CD4-positive, alpha-beta T cell (primary cell): ENCODE measurements around the gene CHRM5. TPM values are rescaled to one million over a fixed set of nuclear protein-coding genes. Genes with fewer than 3 reads are reported as not detected.

ENCODE experiments used
- ATAC-seq: fragments of 200-7000 bp; cut with Tn5 transposase; one replicate; pipeline ENCODE4 v1.10.0; 2022; ENCODE audit warnings: mild to moderate bottlenecking; ENCODE audit not compliant: poor library complexity
- CTCF ChIA-PET: fragments of 350-600 bp; sonication (Branson Sonifier 250); formaldehyde crosslinking; loops from one replicate; lab custom pipeline; 2021; ENCODE audit warnings: antibody characterized with exemption, inconsistent platforms; lab: Charles Lee
- POLR2A ChIA-PET: fragments of 350-600 bp; sonication (Branson Sonifier 250); formaldehyde crosslinking; loops from one replicate; lab custom pipeline; 2021; ENCODE audit warnings: antibody characterized with exemption, inconsistent platforms; lab: Charles Lee
- DNase-seq, 14 experiments: peaks; one replicate each; pipeline ENCODE4 v3.0.0-alpha.2; 2013 to 2020; ENCODE audit warnings: mixed read lengths in 2 of 14
- H3K27ac ChIP-seq, 2 donors: one replicate each; pipeline versions ENCODE4 v1.5.1 to v1.7.0; 2013; ENCODE audit warnings: low read length in 2 of 2, low read depth in 1 of 2, mild to moderate bottlenecking in 1 of 2
- H3K27me3 ChIP-seq, 2 experiments: 1 replicate in 1 of 2; 2 replicates in 1 of 2; pipeline versions ENCODE4 v1.6.1 to v1.7.0; 2013; ENCODE audit warnings: low read length in 2 of 2, control low read depth in 1 of 2, mild to moderate bottlenecking in 1 of 2, moderate library complexity in 1 of 2; ENCODE audit not compliant: insufficient read depth in 2 of 2, control insufficient read depth in 1 of 2
- H3K36me3 ChIP-seq: one replicate; pipeline ENCODE4 v1.6.1; 2013; ENCODE audit warnings: low read length, control low read depth; ENCODE audit not compliant: insufficient read depth
- H3K4me1 ChIP-seq: one replicate; pipeline ENCODE4 v1.6.1; 2013; ENCODE audit warnings: low read length, control low read depth; ENCODE audit not compliant: insufficient read depth
- H3K4me3 ChIP-seq: one replicate; pipeline ENCODE4 v1.5.1; 2013; ENCODE audit warnings: mild to moderate bottlenecking, low read length, moderate library complexity
- H3K9me3 ChIP-seq, 2 experiments: 1 replicate in 1 of 2; 2 replicates in 1 of 2; pipeline versions ENCODE4 v1.6.1 to v1.7.0; 2013; ENCODE audit warnings: low read length in 2 of 2, mild to moderate bottlenecking in 2 of 2, control low read depth in 1 of 2, moderate library complexity in 1 of 2; ENCODE audit not compliant: control insufficient read depth in 1 of 2, insufficient read depth in 1 of 2
- H3K27ac Mint-ChIP-seq: one replicate; pipeline ENCODE4 v1.8.0; 2020; ENCODE audit warnings: mixed read lengths
- H3K27me3 Mint-ChIP-seq: one replicate; pipeline ENCODE4 v1.8.0; 2021; ENCODE audit warnings: mixed read lengths
- H3K36me3 Mint-ChIP-seq: one replicate; pipeline ENCODE4 v1.8.0; 2021; ENCODE audit warnings: low read depth, mixed read lengths
- H3K4me1 Mint-ChIP-seq: one replicate; pipeline ENCODE4 v1.8.0; 2021; ENCODE audit warnings: low read depth, mixed read lengths
- H3K4me3 Mint-ChIP-seq: one replicate; pipeline ENCODE4 v1.8.0; 2020; ENCODE audit warnings: mild to moderate bottlenecking, mixed read lengths
- H3K9me3 Mint-ChIP-seq: one replicate; pipeline ENCODE4 v1.8.0; 2020; ENCODE audit warnings: mixed read lengths
- CTCF ChIP-seq: fragments of 200-600 bp; IDR thresholded peaks from one replicate; pipeline ENCODE4 v1.8.0; 2022; ENCODE audit warnings: antibody characterized with exemption, mild to moderate bottlenecking
- intact Hi-C, 2 experiments: fragments of 100-400 bp; cut with DNase I in 1 of 2; cut with micrococcal nuclease in 1 of 2; formaldehyde crosslinking; loops; one replicate each; pipeline versions ENCODE4 v1.15.1 to v1.9.0; 2023 to 2025; cut with DNase I, micrococcal nuclease
- total RNA-seq, 174 experiments: library from RNA in 2 of 174; stranded (reverse) in 2 of 174; gene quantifications; one replicate each; pipeline ENCODE4 v1.2.3 and lab custom pipeline; 2021 to 2026

Gene CHRM5
- total RNA-seq, 2 experiments from 2014 or later: not detected

GRCh38 chr15:33932734-33933133 is 35.6 kb upstream of the CHRM5 start:
- ChIA-PET CTCF (no interaction called here), POLR2A (no interaction called here)
- H3K36me3 ChIP-seq: no peaks in the 10 kb centered on the region
- H3K9me3 Mint-ChIP-seq: no peaks in the 10 kb centered on the region
- H3K4me3 Mint-ChIP-seq: no peak overlapping the region
- intact Hi-C loops: no loop called here
- no peaks in the 10 kb centered on the region for H3K4me1 Mint-ChIP-seq
- H3K27me3 ChIP-seq: no peaks in the 10 kb centered on the region
- no peaks in the 10 kb centered on the region for H3K36me3 Mint-ChIP-seq
- ATAC-seq (no peak), DNase-seq (no peak)
- no peak overlapping the region for H3K27ac Mint-ChIP-seq
- no peaks in the 10 kb centered on the region for H3K27me3 Mint-ChIP-seq
- TF ChIP-seq CTCF: no peak
- no peak overlapping the region for H3K4me3 ChIP-seq
- H3K4me1 ChIP-seq: no peaks in the 10 kb centered on the region
- no peaks in the 10 kb centered on the region for H3K9me3 ChIP-seq
- H3K27ac ChIP-seq: no peak overlapping the region

GRCh38 chr15:33934396-33934795 is 33.9 kb upstream of the CHRM5 start:
- Histone ChIP-seq H3K4me1 (no peaks in the 10 kb centered on the region), H3K4me3 (no peak overlapping the region), H3K27ac (no peak overlapping the region), H3K9me3 (no peaks in the 10 kb centered on the region), H3K36me3 (no peaks in the 10 kb centered on the region), H3K27me3 (no peaks in the 10 kb centered on the region)
- ChIA-PET POLR2A (no interaction called here), CTCF (no interaction called here)
- no peaks in the 10 kb centered on the region for H3K27me3 Mint-ChIP-seq
- no peak overlapping the region for H3K4me3 Mint-ChIP-seq
- H3K27ac Mint-ChIP-seq: no peak overlapping the region
- intact Hi-C loops: no loop called here
- ATAC-seq (no peak), DNase-seq (no peak)
- no peaks in the 10 kb centered on the region for H3K4me1 Mint-ChIP-seq
- H3K36me3 Mint-ChIP-seq: no peaks in the 10 kb centered on the region
- TF ChIP-seq CTCF: no peak
- H3K9me3 Mint-ChIP-seq: no peaks in the 10 kb centered on the region

GRCh38 chr15:33934921-33935320 is 33.4 kb upstream of the CHRM5 start:
- Mint-ChIP-seq H3K27ac (no peak overlapping the region), H3K4me1 (no peaks in the 10 kb centered on the region), H3K36me3 (no peaks in the 10 kb centered on the region), H3K27me3 (no peaks in the 10 kb centered on the region), H3K9me3 (no peaks in the 10 kb centered on the region), H3K4me3 (no peak overlapping the region)
- Histone ChIP-seq H3K27me3 (no peaks in the 10 kb centered on the region), H3K9me3 (no peaks in the 10 kb centered on the region), H3K4me3 (no peak overlapping the region), H3K4me1 (no peaks in the 10 kb centered on the region), H3K27ac (no peak overlapping the region), H3K36me3 (no peaks in the 10 kb centered on the region)
- ChIA-PET POLR2A (no interaction called here), CTCF (no interaction called here)
- intact Hi-C loops: no loop called here
- no peak for DNase-seq
- no peak for ATAC-seq
- TF ChIP-seq CTCF: no peak
